ENCODE data around the gene ARNT2. TPM values are rescaled to one million over a fixed set of nuclear protein-coding genes. Genes with fewer than 3 reads are reported as not detected.

Gene ARNT2
- total and polyA plus RNA-seq, 10 of the 15 experiments (the other 5 are each of a cell fraction or from before 2014, with no cell fraction given), result 0.07 to 0.49 (median 0.09) TPM; not detected in 6

DNA sequence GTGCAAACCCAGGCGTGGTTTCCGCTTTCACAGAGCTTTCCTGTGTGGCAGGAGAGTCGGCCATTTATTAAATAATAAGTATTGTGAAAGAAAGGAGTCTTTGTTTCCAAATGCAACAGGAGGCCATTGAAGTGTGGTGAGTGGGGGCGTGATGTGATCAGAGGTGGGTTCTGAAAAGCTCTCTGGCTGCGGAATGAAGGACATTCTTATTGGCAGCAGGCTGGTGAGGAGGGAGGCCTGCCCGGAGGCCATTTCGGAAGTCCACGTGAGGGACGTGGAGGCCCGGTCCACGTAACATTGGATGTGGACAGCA is 11.1 kb downstream of the ARNT2 start:
- H3K9me3 ChIP-seq (replicated peaks; ENCODE audit: control insufficient read depth, insufficient read depth, low read length), result no peaks in the 10 kb centered on the region
- ChIA-PET POLR2A (no interaction called here), RAD21 (ENCODE audit: unreplicated experiment) (no interaction called here), CTCF (no interaction called here), SMC1A (ENCODE audit: uncharacterized antibody, unreplicated experiment) (no interaction called here)
- FAIRE-seq (no peak), ATAC-seq (no peak), DNase-seq (ENCODE audit: low read depth, low spot score) (no peak)
- no peak overlapping the region for H3K4me2 ChIP-seq (ENCODE audit: control insufficient read depth, insufficient read depth)
- no peak overlapping the region for H3K9ac ChIP-seq (ENCODE audit: control insufficient read depth, insufficient read depth, low read length)
- H3K4me1 ChIP-seq (ENCODE audit: control insufficient read depth, insufficient read depth, low read length), result no peaks in the 10 kb centered on the region
- H3K27ac ChIP-seq (ENCODE audit: control insufficient read depth, insufficient read depth), result no peak overlapping the region
- H3K4me3 ChIP-seq, result no peak overlapping the region
- H3K27me3 ChIP-seq (replicated peaks in 1 of 2; ENCODE audit: control insufficient read depth in 2 of 2, insufficient read depth in 2 of 2, low read length in 1 of 2), result no peaks in the 10 kb centered on the region; a peak in 1 of 4 replicates
- H3K79me2 ChIP-seq (ENCODE audit: control insufficient read depth, insufficient read depth, low read length), result no peaks in the 10 kb centered on the region
- TF ChIP-seq EZH2 (IDR thresholded peaks at IDR 0.05; ENCODE audit: borderline replicate concordance, control insufficient read depth, low read depth, low read length) (no peak), ZZZ3 (IDR thresholded peaks at IDR 0.05; ENCODE audit: control insufficient read depth, insufficient read length, low read depth) (no peak), RAD51 (IDR thresholded peaks at IDR 0.05) (no peak), RUNX3 (IDR thresholded peaks at IDR 0.05; ENCODE audit: low read length) (no peak), MTA2 (IDR thresholded peaks at IDR 0.05; ENCODE audit: low read depth) (no peak)
- TF ChIP-seq, protein P1, sequence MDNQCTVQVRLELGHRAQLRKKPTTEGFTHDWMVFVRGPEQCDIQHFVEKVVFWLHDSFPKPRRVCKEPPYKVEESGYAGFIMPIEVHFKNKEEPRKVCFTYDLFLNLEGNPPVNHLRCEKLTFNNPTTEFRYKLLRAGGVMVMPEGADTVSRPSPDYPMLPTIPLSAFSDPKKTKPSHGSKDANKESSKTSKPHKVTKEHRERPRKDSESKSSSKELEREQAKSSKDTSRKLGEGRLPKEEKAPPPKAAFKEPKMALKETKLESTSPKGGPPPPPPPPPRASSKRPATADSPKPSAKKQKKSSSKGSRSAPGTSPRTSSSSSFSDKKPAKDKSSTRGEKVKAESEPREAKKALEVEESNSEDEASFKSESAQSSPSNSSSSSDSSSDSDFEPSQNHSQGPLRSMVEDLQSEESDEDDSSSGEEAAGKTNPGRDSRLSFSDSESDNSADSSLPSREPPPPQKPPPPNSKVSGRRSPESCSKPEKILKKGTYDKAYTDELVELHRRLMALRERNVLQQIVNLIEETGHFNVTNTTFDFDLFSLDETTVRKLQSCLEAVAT (IDR thresholded peaks at IDR 0.05), result no peak
- intact Hi-C loops (cut with micrococcal nuclease; ENCODE audit: unreplicated experiment), result no loop called here
- 50% methylated on average over 11 of the region's 11 CpGs for WGBS (ENCODE audit: insufficient coverage, insufficient replicate concordance, low lambda C conversion rate, missing lambda C conversion rate)
- in situ Hi-C loops (cut with MboI), result no loop called here
- no peak overlapping the region for H2AFZ ChIP-seq (ENCODE audit: control insufficient read depth, low read depth, low read length)
- no TSS peak for BruUV-seq (replicated peaks)
- no peaks in the 10 kb centered on the region for H3K36me3 ChIP-seq (ENCODE audit: control insufficient read depth in 2 of 2, insufficient read depth in 2 of 2, low read length in 1 of 2)
- H4K20me1 ChIP-seq (ENCODE audit: control insufficient read depth, insufficient read depth), result no peaks in the 10 kb centered on the region

DNA sequence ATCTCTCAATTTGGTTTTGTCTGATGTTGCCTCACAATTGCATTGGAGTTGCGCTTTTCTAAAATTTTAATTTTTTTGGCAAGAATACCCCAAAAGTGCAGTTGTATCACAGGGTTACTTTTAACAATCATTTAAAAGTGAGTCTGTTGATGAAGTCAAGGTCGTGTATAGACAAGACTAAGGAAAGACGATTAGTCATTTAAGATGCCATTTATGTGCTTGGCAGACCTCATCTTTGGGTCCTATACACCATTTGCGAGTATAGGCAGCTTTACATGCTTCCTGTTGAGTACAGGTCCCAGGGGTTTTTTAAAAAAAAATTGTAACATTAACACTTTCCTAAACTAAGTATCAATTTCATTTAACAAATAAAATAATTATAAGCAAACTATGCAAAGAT is 12.5 kb downstream of the ARNT2 start:
- ChIA-PET SMC1A (ENCODE audit: uncharacterized antibody, unreplicated experiment) (no interaction called here), POLR2A (no interaction called here), CTCF (no interaction called here), RAD21 (ENCODE audit: unreplicated experiment) (no interaction called here)
- Histone ChIP-seq H3K9ac (ENCODE audit: control insufficient read depth, insufficient read depth, low read length) (no peak overlapping the region), H3K79me2 (ENCODE audit: control insufficient read depth, insufficient read depth, low read length) (no peaks in the 10 kb centered on the region), H3K27me3 (replicated peaks in 1 of 2; ENCODE audit: control insufficient read depth in 2 of 2, insufficient read depth in 2 of 2, low read length in 1 of 2) (no peaks in the 10 kb centered on the region; a peak in 1 of 4 replicates), H3K36me3 (ENCODE audit: control insufficient read depth in 2 of 2, insufficient read depth in 2 of 2, low read length in 1 of 2) (no peaks in the 10 kb centered on the region), H3K27ac (ENCODE audit: control insufficient read depth, insufficient read depth) (no peak overlapping the region), H3K9me3 (replicated peaks; ENCODE audit: control insufficient read depth, insufficient read depth, low read length) (no peaks in the 10 kb centered on the region), H3K4me1 (ENCODE audit: control insufficient read depth, insufficient read depth, low read length) (no peaks in the 10 kb centered on the region), H2AFZ (ENCODE audit: control insufficient read depth, low read depth, low read length) (no peak overlapping the region), H4K20me1 (ENCODE audit: control insufficient read depth, insufficient read depth) (no peaks in the 10 kb centered on the region), H3K4me3 (no peak overlapping the region), H3K4me2 (ENCODE audit: control insufficient read depth, insufficient read depth) (no peak overlapping the region)
- intact Hi-C loops (cut with micrococcal nuclease; ENCODE audit: unreplicated experiment), result no loop called here
- TF ChIP-seq, protein P2, sequence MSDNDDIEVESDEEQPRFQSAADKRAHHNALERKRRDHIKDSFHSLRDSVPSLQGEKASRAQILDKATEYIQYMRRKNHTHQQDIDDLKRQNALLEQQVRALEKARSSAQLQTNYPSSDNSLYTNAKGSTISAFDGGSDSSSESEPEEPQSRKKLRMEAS (IDR thresholded peaks at IDR 0.05; ENCODE audit: low read depth, low read length), result no peak
- TF ChIP-seq GABPA (IDR thresholded peaks at IDR 0.05; ENCODE audit: low read depth) (no peak), SP1 (IDR thresholded peaks at IDR 0.05; ENCODE audit: low read depth, low read length) (no peak), STAT3 (IDR thresholded peaks at IDR 0.05; ENCODE audit: low read depth, low read length) (no peak), MYB (IDR thresholded peaks at IDR 0.05; ENCODE audit: borderline replicate concordance, low read depth, low read length) (no peak), KAT2A (conservative IDR thresholded peaks at IDR 0.05; ENCODE audit: control insufficient read depth, low read depth, low read length) (no peak), HDAC6 (IDR thresholded peaks at IDR 0.05; ENCODE audit: unreplicated experiment) (no peak), RBBP5 (conservative IDR thresholded peaks at IDR 0.05) (no peak), MTA3 (IDR thresholded peaks at IDR 0.05; ENCODE audit: borderline replicate concordance, low read length) (no peak), SMAD1 (IDR thresholded peaks at IDR 0.05; ENCODE audit: low read depth, partially characterized antibody) (no peak), BMI1 (IDR thresholded peaks at IDR 0.05; ENCODE audit: borderline replicate concordance) (no peak), TCF12 (IDR thresholded peaks at IDR 0.05; ENCODE audit: low read depth, low read length) (no peak), ZBED1 (IDR thresholded peaks at IDR 0.05; ENCODE audit: borderline replicate concordance) (no peak)
- TF ChIP-seq, protein P3, sequence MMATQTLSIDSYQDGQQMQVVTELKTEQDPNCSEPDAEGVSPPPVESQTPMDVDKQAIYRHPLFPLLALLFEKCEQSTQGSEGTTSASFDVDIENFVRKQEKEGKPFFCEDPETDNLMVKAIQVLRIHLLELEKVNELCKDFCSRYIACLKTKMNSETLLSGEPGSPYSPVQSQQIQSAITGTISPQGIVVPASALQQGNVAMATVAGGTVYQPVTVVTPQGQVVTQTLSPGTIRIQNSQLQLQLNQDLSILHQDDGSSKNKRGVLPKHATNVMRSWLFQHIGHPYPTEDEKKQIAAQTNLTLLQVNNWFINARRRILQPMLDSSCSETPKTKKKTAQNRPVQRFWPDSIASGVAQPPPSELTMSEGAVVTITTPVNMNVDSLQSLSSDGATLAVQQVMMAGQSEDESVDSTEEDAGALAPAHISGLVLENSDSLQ (IDR thresholded peaks at IDR 0.05), result no peak
- 25% methylated on average over 4 of the region's 4 CpGs for WGBS (ENCODE audit: insufficient coverage, insufficient replicate concordance, low lambda C conversion rate, missing lambda C conversion rate)
- FAIRE-seq, result no peak
- no TSS peak for BruUV-seq (replicated peaks)
- no peak for ATAC-seq
- in situ Hi-C loops (cut with MboI), result no loop called here
- DNase-seq (ENCODE audit: low read depth, low spot score), result no peak

Measured in GM12878 (cell line).